H1 (cell line): ENCODE data around the gene MPST.

ENCODE experiments used
- EGR1 ChIP-seq: IDR thresholded peaks from 2 replicates; pipeline ENCODE4 v1.6.1; 2011; ENCODE audit warnings: low read depth, low read length, borderline replicate concordance
- POLR2A ChIP-seq, 2 experiments: IDR thresholded peaks; 1 replicate in 1 of 2; 2 replicates in 1 of 2; pipeline ENCODE4 v1.6.1; 2011; ENCODE audit warnings: low read depth in 2 of 2, low read length in 2 of 2, mild to moderate bottlenecking in 2 of 2; ENCODE audit errors: control extremely low read depth in 1 of 2
- YY1 ChIP-seq: IDR thresholded peaks from 2 replicates; pipeline ENCODE4 v1.6.1; 2011; ENCODE audit warnings: low read depth, mild to moderate bottlenecking, low read length

- TF ChIP-seq EGR1 (no peak), POLR2A (IDR thresholded peaks at IDR 0.05; ENCODE audit: control extremely low read depth in 1 of 2, low read depth in 2 of 2, low read length in 2 of 2) (no peak), YY1 (no peak)
These were observed 35.2 kb downstream of the MPST start for GRCh38 chr22:37054600-37055365.
